AG09319 (cell line): ENCODE data around the gene SH2B2.

Experiments used
- DNase-seq: peaks from one replicate; pipeline ENCODE4 v3.0.0-alpha.2; 2010; ENCODE audit warnings: low read depth; ENCODE audit errors: extremely low read depth
- CTCF ChIP-seq: IDR thresholded peaks from 2 replicates; pipeline ENCODE4 v1.5.1; 2011; ENCODE audit warnings: low read depth, mild to moderate bottlenecking, inconsistent platforms, low read length, moderate library complexity

The SH2B2 gene

DNA sequence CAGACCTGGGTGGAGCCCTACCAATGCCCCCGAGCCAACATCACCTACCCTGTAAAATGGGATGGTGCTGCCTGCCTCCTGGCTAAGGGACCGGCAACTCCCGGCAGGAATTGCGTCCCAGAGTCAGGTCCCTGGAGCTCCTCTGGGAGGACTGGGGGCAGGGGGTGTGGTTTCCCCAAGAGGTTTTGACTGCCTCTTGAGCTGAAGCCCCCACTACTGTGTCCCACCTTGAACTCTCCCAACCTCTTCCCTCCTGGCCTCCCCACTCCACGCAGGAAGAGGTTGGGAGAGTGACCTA is 1.3 kb downstream of the SH2B2 start:
- no peak for DNase-seq
- TF ChIP-seq CTCF, result no peak

- DNase-seq, result no peak
- no peak for TF ChIP-seq CTCF
Measured at GRCh38 chr7:102288285-102288930, 1.7 kb downstream of the SH2B2 start.

DNA sequence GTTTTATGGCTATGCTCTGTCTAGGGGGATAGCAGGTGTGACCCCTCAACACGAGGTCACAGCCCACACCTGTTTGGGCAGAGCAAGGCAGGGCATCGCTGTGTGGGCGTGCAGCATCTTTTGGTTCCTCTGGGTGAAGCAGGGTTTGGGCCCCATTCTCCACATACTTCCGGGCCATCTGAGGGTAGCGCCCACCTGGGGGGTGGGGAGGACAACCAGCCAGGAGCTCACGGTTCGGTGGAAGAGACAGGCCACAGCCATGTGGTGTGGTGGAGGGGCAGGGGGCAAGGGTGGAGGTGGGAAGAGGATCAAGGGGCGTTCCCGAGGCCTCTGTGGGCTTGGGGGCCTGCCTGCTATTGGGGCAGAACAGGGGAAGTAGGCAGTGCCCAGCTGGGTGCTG is 2.4 kb downstream of the SH2B2 start:
- DNase-seq, result no peak
- TF ChIP-seq CTCF, result no peak

- DNase-seq, result no peak
- no peak for TF ChIP-seq CTCF
Measured at GRCh38 chr7:102291056-102291915, 4.6 kb downstream of the SH2B2 start.

DNA sequence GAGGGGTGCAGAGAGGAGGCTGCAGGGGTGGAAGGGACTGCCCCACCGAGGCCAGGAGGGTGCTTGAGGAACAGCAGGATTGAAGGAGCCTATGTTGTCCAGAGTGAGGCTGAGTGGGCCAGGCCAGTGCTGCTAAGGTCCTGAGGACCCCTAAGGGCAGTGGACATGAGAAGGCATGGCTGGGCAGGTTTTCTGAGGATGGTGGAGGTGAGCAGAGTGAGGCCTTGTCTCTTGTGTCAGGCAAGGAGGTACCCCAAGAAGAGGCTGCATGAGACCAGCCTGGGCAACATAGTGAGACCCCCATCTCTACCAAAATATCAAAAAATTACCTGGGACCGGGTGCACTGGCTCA is 5.2 kb downstream of the SH2B2 start:
- no peak for DNase-seq
- TF ChIP-seq CTCF, result no peak

DNA sequence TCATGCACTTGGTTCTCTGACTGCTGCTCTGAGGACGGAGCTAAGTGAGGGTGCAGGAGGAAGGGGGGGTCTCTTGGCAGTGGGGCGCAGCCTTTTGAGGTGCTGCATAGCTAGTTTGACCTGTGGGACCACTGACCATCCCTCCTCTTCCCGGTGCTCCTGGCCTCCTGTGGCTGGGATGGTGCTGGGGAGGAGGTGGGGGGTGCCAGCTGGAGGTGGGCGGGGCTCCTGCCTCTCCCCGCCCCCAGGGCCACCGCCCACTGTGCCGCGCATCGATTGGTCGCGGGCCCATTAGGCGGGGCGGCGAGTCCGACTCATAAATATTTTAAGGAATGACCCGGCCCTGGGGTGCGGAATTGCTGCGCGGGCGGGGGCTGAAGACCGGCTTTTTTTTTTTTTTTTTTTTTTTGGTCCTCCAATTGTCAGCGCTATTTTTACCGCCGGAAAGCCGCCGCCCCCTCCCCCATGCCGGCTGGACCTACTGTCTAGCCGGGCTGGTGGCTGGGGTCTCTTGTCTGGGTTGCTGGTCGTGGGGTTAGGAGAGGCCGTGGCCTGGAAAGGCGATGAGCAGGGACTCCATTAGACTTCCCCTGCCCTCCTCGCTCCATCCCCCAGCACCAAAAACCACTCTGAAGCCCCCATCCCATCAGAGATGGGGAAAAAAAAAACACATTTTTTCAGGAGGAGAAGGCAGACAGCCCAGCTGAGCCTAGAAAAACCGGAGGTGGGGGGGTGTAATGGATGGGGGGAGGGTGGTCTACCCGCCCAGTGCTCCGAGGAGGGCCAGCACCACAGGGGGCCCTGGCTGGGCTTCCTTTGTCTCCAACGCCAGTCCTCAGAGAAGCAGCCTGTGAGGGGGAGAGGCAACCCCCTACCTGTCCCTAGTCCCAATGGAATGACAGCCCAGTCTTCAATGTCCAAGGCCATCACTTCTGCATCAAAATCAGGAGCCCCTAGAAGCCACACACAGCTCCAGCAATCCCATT is 6.4 kb downstream of the SH2B2 start:
- no peak for TF ChIP-seq CTCF
- no peak for DNase-seq
